A673 (cell line): ENCODE results near the gene WNT3.

Source experiments
- EZH2 ChIP-seq: fragments of 200-600 bp; sonication (generic); IDR thresholded peaks from 2 replicates; pipeline ENCODE4 v1.6.1; 2017; ENCODE audit warnings: borderline replicate concordance, low read depth, mild to moderate bottlenecking, mixed read lengths, antibody characterized with exemption, low read length; ENCODE audit not compliant: poor library complexity, severe bottlenecking
- TF ChIP-seq, protein P1 (sequence below): fragments of 300-800, 200-600 bp; sonication (generic); conservative IDR thresholded peaks from 2 replicates; pipeline ENCODE4 v1.5.1; 2017; ENCODE audit warnings: low read depth, mild to moderate bottlenecking, antibody characterized with exemption, low read length, moderate library complexity, mixed read lengths

- TF ChIP-seq, protein P1, sequence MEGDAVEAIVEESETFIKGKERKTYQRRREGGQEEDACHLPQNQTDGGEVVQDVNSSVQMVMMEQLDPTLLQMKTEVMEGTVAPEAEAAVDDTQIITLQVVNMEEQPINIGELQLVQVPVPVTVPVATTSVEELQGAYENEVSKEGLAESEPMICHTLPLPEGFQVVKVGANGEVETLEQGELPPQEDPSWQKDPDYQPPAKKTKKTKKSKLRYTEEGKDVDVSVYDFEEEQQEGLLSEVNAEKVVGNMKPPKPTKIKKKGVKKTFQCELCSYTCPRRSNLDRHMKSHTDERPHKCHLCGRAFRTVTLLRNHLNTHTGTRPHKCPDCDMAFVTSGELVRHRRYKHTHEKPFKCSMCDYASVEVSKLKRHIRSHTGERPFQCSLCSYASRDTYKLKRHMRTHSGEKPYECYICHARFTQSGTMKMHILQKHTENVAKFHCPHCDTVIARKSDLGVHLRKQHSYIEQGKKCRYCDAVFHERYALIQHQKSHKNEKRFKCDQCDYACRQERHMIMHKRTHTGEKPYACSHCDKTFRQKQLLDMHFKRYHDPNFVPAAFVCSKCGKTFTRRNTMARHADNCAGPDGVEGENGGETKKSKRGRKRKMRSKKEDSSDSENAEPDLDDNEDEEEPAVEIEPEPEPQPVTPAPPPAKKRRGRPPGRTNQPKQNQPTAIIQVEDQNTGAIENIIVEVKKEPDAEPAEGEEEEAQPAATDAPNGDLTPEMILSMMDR, result no peak
- TF ChIP-seq EZH2, result no peak
Measured at GRCh38 chr17:46788300-46788699, 30.2 kb downstream of the WNT3 start.
